ENCODE results near the gene ITPK1. TPM values are rescaled to one million over a fixed set of nuclear protein-coding genes. Genes with fewer than 3 reads are reported as not detected.

ITPK1 gene
- total and polyA plus RNA-seq, 2 experiments from 2014 or later: 35.9 to 101 TPM

DNA sequence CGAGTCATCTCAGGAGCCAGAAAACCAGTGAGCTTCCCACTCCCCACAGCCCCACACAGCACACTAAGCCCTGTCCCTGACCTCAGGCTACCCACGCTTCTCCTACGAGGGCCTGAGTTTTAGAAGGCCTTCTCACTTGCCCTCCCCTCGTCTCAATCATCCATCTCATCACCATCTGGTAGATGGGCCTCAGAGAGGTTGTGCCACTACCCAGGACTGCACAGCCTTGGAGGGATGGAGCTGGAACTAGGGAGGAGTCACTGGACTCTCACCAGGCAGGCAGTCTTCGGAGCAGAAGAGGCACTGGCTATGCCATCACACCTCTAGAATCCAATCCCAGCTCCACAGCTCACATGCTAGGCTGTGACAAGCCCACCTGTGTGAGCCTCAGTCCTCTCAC is 52.3 kb downstream of the ITPK1 start:
- Mint-ChIP-seq H3K9me3 (no peaks in the 10 kb centered on the region; the same call in 2 of the 3 replicates), H3K36me3 (ENCODE audit: low read depth) (no peaks in the 10 kb centered on the region; the same call in 2 of the 3 replicates), H3K27ac (peak overlapping the region; percentile 52; the same call in 1 of the 2 replicates), H3K4me3 (no peak overlapping the region), H3K4me1 (peaks cover 38% of the 10 kb centered on the region), H3K27me3 (ENCODE audit: insufficient read depth, low read depth, poor library complexity) (peaks cover 12% of the 10 kb centered on the region)
- H3K36me3 ChIP-seq (ENCODE audit: insufficient read depth): no peaks in the 10 kb centered on the region
- no peak overlapping the region for H3K4me3 ChIP-seq
- no peaks in the 10 kb centered on the region; the same call in 1 of the 2 replicates for H3F3A ChIP-seq (replicated peaks; ENCODE audit: low read depth)
- no peak overlapping the region for H3K27ac ChIP-seq (ENCODE audit: low read depth)
- no peaks in the 10 kb centered on the region; the same call in none of the 2 replicates for H3K4me1 ChIP-seq (ENCODE audit: insufficient read depth)
- peaks cover 49% of the 10 kb centered on the region for H3K79me2 ChIP-seq (replicated peaks; ENCODE audit: insufficient read depth)
- DNase-seq (ENCODE audit: low spot score) (no peak), ATAC-seq (no peak)
- no peak overlapping the region for H2AFZ ChIP-seq
- no peaks in the 10 kb centered on the region for H3K27me3 ChIP-seq (ENCODE audit: insufficient read depth)
- H3K4me2 ChIP-seq: no peak overlapping the region
- peaks cover 4% of the 10 kb centered on the region; the same call in 1 of the 2 replicates for H4K20me1 ChIP-seq (replicated peaks; ENCODE audit: insufficient read depth)
- no peak for TF ChIP-seq EZH2phosphoT487 (IDR thresholded peaks at IDR 0.05; ENCODE audit: unreplicated experiment)
- TF ChIP-seq, protein P1, sequence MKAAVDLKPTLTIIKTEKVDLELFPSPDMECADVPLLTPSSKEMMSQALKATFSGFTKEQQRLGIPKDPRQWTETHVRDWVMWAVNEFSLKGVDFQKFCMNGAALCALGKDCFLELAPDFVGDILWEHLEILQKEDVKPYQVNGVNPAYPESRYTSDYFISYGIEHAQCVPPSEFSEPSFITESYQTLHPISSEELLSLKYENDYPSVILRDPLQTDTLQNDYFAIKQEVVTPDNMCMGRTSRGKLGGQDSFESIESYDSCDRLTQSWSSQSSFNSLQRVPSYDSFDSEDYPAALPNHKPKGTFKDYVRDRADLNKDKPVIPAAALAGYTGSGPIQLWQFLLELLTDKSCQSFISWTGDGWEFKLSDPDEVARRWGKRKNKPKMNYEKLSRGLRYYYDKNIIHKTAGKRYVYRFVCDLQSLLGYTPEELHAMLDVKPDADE (IDR thresholded peaks at IDR 0.05): no peak
- no peak for TF ChIP-seq ZNF114 (CRISPR knock-in tag; IDR thresholded peaks at IDR 0.05)
- TF ChIP-seq POLR2AphosphoS5 (IDR thresholded peaks at IDR 0.05; ENCODE audit: low read depth): no peak
- TF ChIP-seq, protein P2, sequence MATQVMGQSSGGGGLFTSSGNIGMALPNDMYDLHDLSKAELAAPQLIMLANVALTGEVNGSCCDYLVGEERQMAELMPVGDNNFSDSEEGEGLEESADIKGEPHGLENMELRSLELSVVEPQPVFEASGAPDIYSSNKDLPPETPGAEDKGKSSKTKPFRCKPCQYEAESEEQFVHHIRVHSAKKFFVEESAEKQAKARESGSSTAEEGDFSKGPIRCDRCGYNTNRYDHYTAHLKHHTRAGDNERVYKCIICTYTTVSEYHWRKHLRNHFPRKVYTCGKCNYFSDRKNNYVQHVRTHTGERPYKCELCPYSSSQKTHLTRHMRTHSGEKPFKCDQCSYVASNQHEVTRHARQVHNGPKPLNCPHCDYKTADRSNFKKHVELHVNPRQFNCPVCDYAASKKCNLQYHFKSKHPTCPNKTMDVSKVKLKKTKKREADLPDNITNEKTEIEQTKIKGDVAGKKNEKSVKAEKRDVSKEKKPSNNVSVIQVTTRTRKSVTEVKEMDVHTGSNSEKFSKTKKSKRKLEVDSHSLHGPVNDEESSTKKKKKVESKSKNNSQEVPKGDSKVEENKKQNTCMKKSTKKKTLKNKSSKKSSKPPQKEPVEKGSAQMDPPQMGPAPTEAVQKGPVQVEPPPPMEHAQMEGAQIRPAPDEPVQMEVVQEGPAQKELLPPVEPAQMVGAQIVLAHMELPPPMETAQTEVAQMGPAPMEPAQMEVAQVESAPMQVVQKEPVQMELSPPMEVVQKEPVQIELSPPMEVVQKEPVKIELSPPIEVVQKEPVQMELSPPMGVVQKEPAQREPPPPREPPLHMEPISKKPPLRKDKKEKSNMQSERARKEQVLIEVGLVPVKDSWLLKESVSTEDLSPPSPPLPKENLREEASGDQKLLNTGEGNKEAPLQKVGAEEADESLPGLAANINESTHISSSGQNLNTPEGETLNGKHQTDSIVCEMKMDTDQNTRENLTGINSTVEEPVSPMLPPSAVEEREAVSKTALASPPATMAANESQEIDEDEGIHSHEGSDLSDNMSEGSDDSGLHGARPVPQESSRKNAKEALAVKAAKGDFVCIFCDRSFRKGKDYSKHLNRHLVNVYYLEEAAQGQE (IDR thresholded peaks at IDR 0.05; ENCODE audit: unreplicated experiment): no peak
- TF ChIP-seq NANOG (IDR thresholded peaks at IDR 0.05; ENCODE audit: borderline replicate concordance): no peak
- H3K9me2 ChIP-seq (ENCODE audit: insufficient read depth): no peaks in the 10 kb centered on the region

DNA sequence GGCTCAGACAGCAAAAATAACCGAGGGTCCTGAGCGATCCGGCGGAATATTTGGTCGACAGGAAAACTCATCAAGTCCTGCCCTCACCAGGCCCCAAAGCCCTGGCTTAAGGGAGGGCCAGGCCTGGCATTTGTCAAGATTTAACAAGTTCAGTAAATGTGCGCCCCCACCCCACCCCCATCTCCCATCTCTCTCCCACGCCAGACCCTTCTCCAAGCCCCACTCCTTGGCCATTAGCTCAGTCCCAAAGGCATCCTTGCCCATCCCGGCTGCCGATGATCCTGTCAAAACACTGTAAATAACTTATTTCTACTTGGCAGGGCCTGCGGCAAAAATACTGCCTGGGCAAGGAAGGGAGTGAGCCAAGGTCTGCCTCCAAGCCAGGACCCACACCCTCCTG is 52.8 kb downstream of the ITPK1 start:
- Histone ChIP-seq H3K27me3 (ENCODE audit: insufficient read depth) (no peaks in the 10 kb centered on the region), H3K4me2 (no peak overlapping the region), H3K4me3 (no peak overlapping the region), H3F3A (replicated peaks; ENCODE audit: low read depth) (no peaks in the 10 kb centered on the region; the same call in 1 of the 2 replicates), H3K36me3 (ENCODE audit: insufficient read depth) (no peaks in the 10 kb centered on the region), H2AFZ (no peak overlapping the region), H4K20me1 (replicated peaks; ENCODE audit: insufficient read depth) (peaks cover 4% of the 10 kb centered on the region; the same call in 1 of the 2 replicates), H3K79me2 (replicated peaks; ENCODE audit: insufficient read depth) (peaks cover 48% of the 10 kb centered on the region), H3K27ac (ENCODE audit: low read depth) (no peak overlapping the region), H3K4me1 (ENCODE audit: insufficient read depth) (no peaks in the 10 kb centered on the region; the same call in none of the 2 replicates), H3K9me2 (ENCODE audit: insufficient read depth) (no peaks in the 10 kb centered on the region)
- Mint-ChIP-seq H3K36me3 (ENCODE audit: low read depth) (no peaks in the 10 kb centered on the region; the same call in 2 of the 3 replicates), H3K4me1 (peaks cover 39% of the 10 kb centered on the region), H3K27ac (peak overlapping the region; percentile 52; the same call in 1 of the 2 replicates), H3K4me3 (no peak overlapping the region), H3K27me3 (ENCODE audit: insufficient read depth, low read depth, poor library complexity) (peaks cover 11% of the 10 kb centered on the region), H3K9me3 (no peaks in the 10 kb centered on the region; the same call in 2 of the 3 replicates)
- no peak for DNase-seq (ENCODE audit: low spot score)
- no peak for ATAC-seq
- TF ChIP-seq JUNB (IDR thresholded peaks at IDR 0.05; ENCODE audit: unreplicated experiment): no peak
- TF ChIP-seq EZH2 (IDR thresholded peaks at IDR 0.05; ENCODE audit: low read depth, unreplicated experiment): no peak
- TF ChIP-seq, protein P3, sequence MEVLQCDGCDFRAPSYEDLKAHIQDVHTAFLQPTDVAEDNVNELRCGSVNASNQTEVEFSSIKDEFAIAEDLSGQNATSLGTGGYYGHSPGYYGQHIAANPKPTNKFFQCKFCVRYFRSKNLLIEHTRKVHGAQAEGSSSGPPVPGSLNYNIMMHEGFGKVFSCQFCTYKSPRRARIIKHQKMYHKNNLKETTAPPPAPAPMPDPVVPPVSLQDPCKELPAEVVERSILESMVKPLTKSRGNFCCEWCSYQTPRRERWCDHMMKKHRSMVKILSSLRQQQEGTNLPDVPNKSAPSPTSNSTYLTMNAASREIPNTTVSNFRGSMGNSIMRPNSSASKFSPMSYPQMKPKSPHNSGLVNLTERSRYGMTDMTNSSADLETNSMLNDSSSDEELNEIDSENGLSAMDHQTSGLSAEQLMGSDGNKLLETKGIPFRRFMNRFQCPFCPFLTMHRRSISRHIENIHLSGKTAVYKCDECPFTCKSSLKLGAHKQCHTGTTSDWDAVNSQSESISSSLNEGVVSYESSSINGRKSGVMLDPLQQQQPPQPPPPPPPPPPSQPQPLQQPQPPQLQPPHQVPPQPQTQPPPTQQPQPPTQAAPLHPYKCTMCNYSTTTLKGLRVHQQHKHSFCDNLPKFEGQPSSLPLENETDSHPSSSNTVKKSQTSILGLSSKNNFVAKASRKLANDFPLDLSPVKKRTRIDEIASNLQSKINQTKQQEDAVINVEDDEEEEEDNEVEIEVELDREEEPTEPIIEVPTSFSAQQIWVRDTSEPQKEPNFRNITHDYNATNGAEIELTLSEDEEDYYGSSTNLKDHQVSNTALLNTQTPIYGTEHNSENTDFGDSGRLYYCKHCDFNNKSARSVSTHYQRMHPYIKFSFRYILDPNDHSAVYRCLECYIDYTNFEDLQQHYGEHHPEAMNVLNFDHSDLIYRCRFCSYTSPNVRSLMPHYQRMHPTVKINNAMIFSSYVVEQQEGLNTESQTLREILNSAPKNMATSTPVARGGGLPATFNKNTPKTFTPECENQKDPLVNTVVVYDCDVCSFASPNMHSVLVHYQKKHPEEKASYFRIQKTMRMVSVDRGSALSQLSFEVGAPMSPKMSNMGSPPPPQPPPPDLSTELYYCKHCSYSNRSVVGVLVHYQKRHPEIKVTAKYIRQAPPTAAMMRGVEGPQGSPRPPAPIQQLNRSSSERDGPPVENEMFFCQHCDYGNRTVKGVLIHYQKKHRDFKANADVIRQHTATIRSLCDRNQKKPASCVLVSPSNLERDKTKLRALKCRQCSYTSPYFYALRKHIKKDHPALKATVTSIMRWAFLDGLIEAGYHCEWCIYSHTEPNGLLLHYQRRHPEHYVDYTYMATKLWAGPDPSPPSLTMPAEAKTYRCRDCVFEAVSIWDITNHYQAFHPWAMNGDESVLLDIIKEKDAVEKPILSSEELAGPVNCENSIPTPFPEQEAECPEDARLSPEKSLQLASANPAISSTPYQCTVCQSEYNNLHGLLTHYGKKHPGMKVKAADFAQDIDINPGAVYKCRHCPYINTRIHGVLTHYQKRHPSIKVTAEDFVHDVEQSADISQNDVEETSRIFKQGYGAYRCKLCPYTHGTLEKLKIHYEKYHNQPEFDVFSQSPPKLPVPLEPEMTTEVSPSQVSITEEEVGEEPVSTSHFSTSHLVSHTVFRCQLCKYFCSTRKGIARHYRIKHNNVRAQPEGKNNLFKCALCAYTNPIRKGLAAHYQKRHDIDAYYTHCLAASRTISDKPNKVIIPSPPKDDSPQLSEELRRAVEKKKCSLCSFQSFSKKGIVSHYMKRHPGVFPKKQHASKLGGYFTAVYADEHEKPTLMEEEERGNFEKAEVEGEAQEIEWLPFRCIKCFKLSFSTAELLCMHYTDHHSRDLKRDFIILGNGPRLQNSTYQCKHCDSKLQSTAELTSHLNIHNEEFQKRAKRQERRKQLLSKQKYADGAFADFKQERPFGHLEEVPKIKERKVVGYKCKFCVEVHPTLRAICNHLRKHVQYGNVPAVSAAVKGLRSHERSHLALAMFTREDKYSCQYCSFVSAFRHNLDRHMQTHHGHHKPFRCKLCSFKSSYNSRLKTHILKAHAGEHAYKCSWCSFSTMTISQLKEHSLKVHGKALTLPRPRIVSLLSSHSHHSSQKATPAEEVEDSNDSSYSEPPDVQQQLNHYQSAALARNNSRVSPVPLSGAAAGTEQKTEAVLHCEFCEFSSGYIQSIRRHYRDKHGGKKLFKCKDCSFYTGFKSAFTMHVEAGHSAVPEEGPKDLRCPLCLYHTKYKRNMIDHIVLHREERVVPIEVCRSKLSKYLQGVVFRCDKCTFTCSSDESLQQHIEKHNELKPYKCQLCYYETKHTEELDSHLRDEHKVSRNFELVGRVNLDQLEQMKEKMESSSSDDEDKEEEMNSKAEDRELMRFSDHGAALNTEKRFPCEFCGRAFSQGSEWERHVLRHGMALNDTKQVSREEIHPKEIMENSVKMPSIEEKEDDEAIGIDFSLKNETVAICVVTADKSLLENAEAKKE (CRISPR knock-in tag; IDR thresholded peaks at IDR 0.05): no peak
- no peak for TF ChIP-seq POLR2AphosphoS5 (IDR thresholded peaks at IDR 0.05; ENCODE audit: low read depth)
- TF ChIP-seq, protein P1 (IDR thresholded peaks at IDR 0.05): no peak
- no peak for TF ChIP-seq NANOG (IDR thresholded peaks at IDR 0.05; ENCODE audit: borderline replicate concordance)
- no peak for TF ChIP-seq EZH2phosphoT487 (IDR thresholded peaks at IDR 0.05; ENCODE audit: unreplicated experiment)

All from GM23338 (cell line).